ENCODE measurements around the gene BNIP3.

Gene BNIP3

GRCh38 chr10:131964298-131964697 is 17.4 kb downstream of the BNIP3 start:
- no peaks in the 10 kb centered on the region for H3K9me3 ChIP-seq (ENCODE audit: insufficient read depth, low read length)
- H3K9me2 ChIP-seq (replicated peaks; ENCODE audit: insufficient read depth, low read length): no peaks in the 10 kb centered on the region
- no peaks in the 10 kb centered on the region for H3F3A ChIP-seq (ENCODE audit: insufficient read depth)
- peaks cover 2% of the 10 kb centered on the region; the same call in 1 of the 2 replicates for H3K36me3 ChIP-seq (ENCODE audit: low read length)
- H3K4me3 ChIP-seq (ENCODE audit: insufficient read depth, low read length, poor library complexity, severe bottlenecking): no peak overlapping the region
- no peak overlapping the region for H3K9ac ChIP-seq (ENCODE audit: low read length)
- no peaks in the 10 kb centered on the region for H3K27me3 ChIP-seq (ENCODE audit: low read length)
- H2AFZ ChIP-seq (ENCODE audit: low read depth, low read length, severe bottlenecking): no peak overlapping the region
- H3K4me2 ChIP-seq (ENCODE audit: low read depth, low read length, poor library complexity, severe bottlenecking): no peak overlapping the region
- TF ChIP-seq EZH2phosphoT487 (conservative IDR thresholded peaks at IDR 0.05; ENCODE audit: low read length) (no peak), CTCF (IDR thresholded peaks at IDR 0.05; ENCODE audit: insufficient read depth, low read length, poor library complexity, severe bottlenecking) (no peak)
- H3K27ac ChIP-seq (ENCODE audit: low read depth, low read length): no peak overlapping the region
- no peaks in the 10 kb centered on the region for H4K20me1 ChIP-seq (ENCODE audit: low read depth, low read length)
- no peaks in the 10 kb centered on the region for H3K79me2 ChIP-seq (ENCODE audit: insufficient read depth, low read length)

DNA sequence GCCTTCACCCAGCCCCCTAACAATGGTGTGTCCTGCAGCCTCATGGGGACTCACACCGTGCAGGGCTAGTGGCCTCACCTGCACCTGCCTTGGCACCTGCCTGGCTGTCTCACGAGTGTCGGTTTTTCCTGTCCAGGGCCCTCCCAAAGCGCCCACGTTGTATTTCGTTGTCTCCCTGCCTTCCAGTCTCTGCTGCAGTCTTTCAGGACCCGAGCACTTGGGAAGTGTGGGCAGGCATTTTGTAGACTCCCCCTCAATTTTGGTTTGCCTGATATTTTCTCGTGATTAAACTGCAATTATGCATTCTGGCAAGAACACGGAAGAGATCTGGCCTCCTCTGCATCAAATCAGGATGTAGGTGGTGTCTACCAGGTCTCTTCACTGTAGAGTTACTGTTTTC is 17.9 kb downstream of the BNIP3 start:
- no peak for TF ChIP-seq CTCF (IDR thresholded peaks at IDR 0.05; ENCODE audit: insufficient read depth, low read length, poor library complexity, severe bottlenecking)
- TF ChIP-seq EZH2phosphoT487 (conservative IDR thresholded peaks at IDR 0.05; ENCODE audit: low read length): no peak
- Histone ChIP-seq H3K79me2 (ENCODE audit: insufficient read depth, low read length) (no peaks in the 10 kb centered on the region), H3K27me3 (ENCODE audit: low read length) (no peaks in the 10 kb centered on the region), H3K9ac (ENCODE audit: low read length) (no peak overlapping the region), H3K9me3 (ENCODE audit: insufficient read depth, low read length) (no peaks in the 10 kb centered on the region), H3K9me2 (replicated peaks; ENCODE audit: insufficient read depth, low read length) (no peaks in the 10 kb centered on the region), H2AFZ (ENCODE audit: low read depth, low read length, severe bottlenecking) (no peak overlapping the region), H3F3A (ENCODE audit: insufficient read depth) (no peaks in the 10 kb centered on the region), H3K36me3 (ENCODE audit: low read length) (peaks cover 2% of the 10 kb centered on the region; the same call in 1 of the 2 replicates), H3K4me3 (ENCODE audit: insufficient read depth, low read length, poor library complexity, severe bottlenecking) (no peak overlapping the region), H3K4me2 (ENCODE audit: low read depth, low read length, poor library complexity, severe bottlenecking) (no peak overlapping the region), H4K20me1 (ENCODE audit: low read depth, low read length) (no peaks in the 10 kb centered on the region), H3K27ac (ENCODE audit: low read depth, low read length) (no peak overlapping the region)

GRCh38 chr10:131963350-131963749 is 18.4 kb downstream of the BNIP3 start:
- H3K36me3 ChIP-seq (ENCODE audit: low read length): no peaks in the 10 kb centered on the region
- no peak overlapping the region for H3K4me2 ChIP-seq (ENCODE audit: low read depth, low read length, poor library complexity, severe bottlenecking)
- no peaks in the 10 kb centered on the region for H4K20me1 ChIP-seq (ENCODE audit: low read depth, low read length)
- no peak overlapping the region for H3K4me3 ChIP-seq (ENCODE audit: insufficient read depth, low read length, poor library complexity, severe bottlenecking)
- H2AFZ ChIP-seq (ENCODE audit: low read depth, low read length, severe bottlenecking): no peak overlapping the region
- no peak overlapping the region for H3K9ac ChIP-seq (ENCODE audit: low read length)
- H3K27ac ChIP-seq (ENCODE audit: low read depth, low read length): no peak overlapping the region
- no peaks in the 10 kb centered on the region for H3K79me2 ChIP-seq (ENCODE audit: insufficient read depth, low read length)
- H3K9me3 ChIP-seq (ENCODE audit: insufficient read depth, low read length): no peaks in the 10 kb centered on the region
- H3K27me3 ChIP-seq (ENCODE audit: low read length): no peaks in the 10 kb centered on the region
- no peaks in the 10 kb centered on the region for H3K9me2 ChIP-seq (replicated peaks; ENCODE audit: insufficient read depth, low read length)
- TF ChIP-seq EZH2phosphoT487 (conservative IDR thresholded peaks at IDR 0.05; ENCODE audit: low read length) (no peak), CTCF (IDR thresholded peaks at IDR 0.05; ENCODE audit: insufficient read depth, low read length, poor library complexity, severe bottlenecking) (no peak)
- H3F3A ChIP-seq (ENCODE audit: insufficient read depth): no peaks in the 10 kb centered on the region
